Subcutaneous abdominal adipose tissue (tissue), 5 donors: ENCODE results near the gene SCT.

Experiments used
- H3K27ac ChIP-seq: one replicate; pipeline ENCODE4 v1.7.0; 2013; ENCODE audit warnings: low read depth, mild to moderate bottlenecking, inconsistent platforms, low read length, moderate library complexity
- H3K27me3 ChIP-seq, 5 donors: one replicate each; pipeline ENCODE4 v1.7.0; 2013; ENCODE audit warnings: low read length in 5 of 5, inconsistent platforms in 1 of 5; ENCODE audit not compliant: control insufficient read depth in 5 of 5, insufficient read depth in 4 of 5
- H3K36me3 ChIP-seq, 5 donors: one replicate each; pipeline ENCODE4 v1.7.0; 2013; ENCODE audit warnings: low read length in 5 of 5; ENCODE audit not compliant: control insufficient read depth in 5 of 5, insufficient read depth in 5 of 5
- H3K4me1 ChIP-seq, 5 donors: one replicate each; pipeline ENCODE4 v1.7.0; 2013; ENCODE audit warnings: low read length in 5 of 5, mild to moderate bottlenecking in 3 of 5, moderate library complexity in 1 of 5; ENCODE audit not compliant: control insufficient read depth in 5 of 5, insufficient read depth in 5 of 5
- H3K4me3 ChIP-seq, 5 donors: one replicate each; pipeline ENCODE4 v1.7.0; 2013; ENCODE audit warnings: low read length in 5 of 5, low read depth in 1 of 5
- H3K9ac ChIP-seq, 5 donors: one replicate each; pipeline ENCODE4 v1.7.0; 2013; ENCODE audit warnings: low read length in 5 of 5, mild to moderate bottlenecking in 4 of 5, moderate library complexity in 3 of 5
- H3K9me3 ChIP-seq, 5 donors: one replicate each; pipeline ENCODE4 v1.7.0; 2013; ENCODE audit warnings: low read length in 5 of 5; ENCODE audit not compliant: control insufficient read depth in 5 of 5
- donor health status: healthy.
- donor health status: healthy.
- donor health status: healthy.
- donor health status: healthy.
- donor health status: healthy.

The SCT gene

DNA sequence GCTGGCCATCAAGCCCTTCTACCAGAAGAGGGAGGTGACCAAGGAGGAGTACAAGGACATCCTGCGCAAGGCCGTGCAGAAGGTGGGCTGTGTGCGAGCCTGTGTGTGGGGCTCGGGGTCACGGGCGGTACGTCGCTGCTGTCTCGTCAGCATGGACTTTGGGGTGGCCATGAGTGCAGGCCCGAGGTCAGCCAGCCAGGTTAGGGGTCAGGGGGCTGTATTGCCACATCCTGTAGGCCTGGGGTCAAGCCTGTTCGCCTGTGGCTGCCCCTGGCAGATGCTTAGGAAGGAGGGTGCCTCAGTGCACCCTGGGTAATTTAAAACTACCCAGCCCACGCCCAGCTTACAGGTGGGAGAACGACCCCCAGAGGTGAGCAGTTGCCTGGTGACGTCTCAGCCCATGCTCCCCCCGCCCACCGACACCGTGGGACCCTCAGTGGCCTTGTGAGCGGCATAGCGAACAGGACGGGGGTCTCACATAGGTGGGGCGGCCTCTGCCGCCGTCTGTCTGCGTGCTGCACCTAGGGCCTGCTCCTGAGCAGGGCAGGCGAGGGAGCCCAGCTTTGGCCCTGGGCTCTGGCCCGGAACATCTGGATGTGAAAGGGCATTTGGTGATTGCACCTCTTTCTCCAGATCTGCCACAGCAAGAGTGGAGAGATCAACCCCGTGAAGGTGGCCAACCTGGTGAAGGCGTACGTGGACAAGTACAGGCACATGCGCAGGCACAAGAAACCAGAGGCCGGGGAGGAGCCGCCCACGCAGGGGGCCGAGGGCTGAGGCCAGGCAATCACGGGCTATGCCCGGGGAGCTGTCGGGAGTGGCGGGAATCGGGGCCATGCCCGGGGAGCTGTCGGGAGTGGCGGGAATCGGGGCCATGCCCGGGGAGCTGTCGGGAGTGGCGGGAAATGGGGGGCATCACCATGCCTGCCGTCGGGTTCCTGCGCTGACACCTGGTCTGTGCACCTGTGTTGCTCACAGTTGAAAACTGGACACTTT lies 15.7 kb downstream of the SCT start:
- Histone ChIP-seq H3K27me3 (no peaks in the 10 kb centered on the region), H3K27ac (no peak overlapping the region), H3K9ac (no peak overlapping the region), H3K4me3 (no peak overlapping the region), H3K4me1 (peaks cover 0 to 37% (median 22%) of the 10 kb centered on the region in 5 donors), H3K36me3 (peaks cover 0 to 76% (median 71%) of the 10 kb centered on the region in 5 donors), H3K9me3 (no peaks in the 10 kb centered on the region)

DNA sequence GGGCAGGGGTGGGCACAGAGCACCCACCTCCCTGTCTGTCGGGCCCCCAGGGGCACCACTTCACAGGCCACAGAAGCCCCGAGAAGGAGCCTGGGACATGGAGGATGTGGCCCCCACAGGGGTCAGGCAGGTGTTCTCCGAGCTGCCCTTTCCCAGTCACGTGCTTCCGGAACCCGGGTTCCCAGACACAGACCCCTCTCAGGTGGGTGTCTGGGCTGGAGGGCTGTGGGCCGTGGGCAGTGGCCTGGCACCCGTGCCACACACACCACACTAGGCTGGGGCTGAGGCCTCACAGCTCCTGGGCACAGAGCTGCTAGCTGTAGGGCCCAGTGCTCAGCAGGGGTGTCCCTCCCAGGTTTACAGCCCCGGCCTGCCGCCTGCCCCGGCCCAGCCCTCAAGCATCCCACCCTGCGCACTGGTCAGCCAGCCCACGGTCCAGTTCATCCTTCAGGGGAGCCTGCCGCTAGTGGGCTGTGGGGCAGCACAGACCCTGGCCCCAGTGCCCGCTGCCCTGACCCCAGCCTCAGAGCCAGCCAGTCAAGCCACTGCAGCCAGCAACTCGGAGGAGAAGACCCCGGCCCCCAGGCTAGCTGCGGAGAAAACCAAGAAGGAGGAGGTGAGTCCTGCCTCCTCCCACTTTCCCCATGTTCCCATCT lies 16.7 kb downstream of the SCT start:
- Histone ChIP-seq H3K27ac (no peak overlapping the region), H3K4me3 (no peak overlapping the region), H3K9me3 (no peaks in the 10 kb centered on the region), H3K4me1 (peaks cover 0 to 30% (median 17%) of the 10 kb centered on the region in 5 donors), H3K27me3 (no peaks in the 10 kb centered on the region), H3K9ac (no peak overlapping the region), H3K36me3 (peaks cover 0 to 86% (median 81%) of the 10 kb centered on the region in 5 donors)

DNA sequence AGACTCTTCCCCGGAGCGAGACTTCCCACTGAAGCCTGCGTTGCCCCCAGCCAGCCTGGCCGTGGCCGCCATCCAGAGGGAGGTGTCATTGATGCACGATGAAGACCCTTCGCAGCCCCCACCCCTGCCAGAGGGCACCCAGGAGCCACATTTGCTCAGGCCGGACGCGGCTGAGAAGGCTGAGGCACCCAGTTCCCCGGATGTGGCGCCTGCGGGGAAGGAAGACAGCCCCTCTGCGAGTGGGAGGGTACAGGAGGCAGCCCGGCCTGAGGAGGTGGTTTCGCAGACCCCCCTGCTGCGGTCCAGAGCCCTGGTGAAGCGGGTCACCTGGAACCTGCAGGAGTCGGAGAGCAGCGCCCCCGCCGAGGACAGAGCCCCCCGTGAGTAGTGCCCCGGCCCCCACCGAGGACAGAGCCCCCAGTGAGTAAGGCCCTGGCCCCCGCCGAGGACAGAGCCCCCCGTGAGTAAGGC lies 17.6 kb downstream of the SCT start:
- Histone ChIP-seq H3K27ac (no peak overlapping the region), H3K9ac (no peak overlapping the region), H3K36me3 (peaks cover 0 to 92% (median 90%) of the 10 kb centered on the region in 5 donors), H3K4me3 (no peak overlapping the region), H3K27me3 (no peaks in the 10 kb centered on the region), H3K9me3 (no peaks in the 10 kb centered on the region), H3K4me1 (peaks cover 0 to 21% (median 8%) of the 10 kb centered on the region in 5 donors)

GRCh38 chr11:608791-609251 lies 18.2 kb downstream of the SCT start:
- no peak overlapping the region for H3K9ac ChIP-seq
- no peaks in the 10 kb centered on the region for H3K27me3 ChIP-seq
- H3K4me1 ChIP-seq: peaks cover 0 to 16% (median 2%) of the 10 kb centered on the region in 5 donors
- H3K27ac ChIP-seq: no peak overlapping the region
- no peak overlapping the region for H3K4me3 ChIP-seq
- H3K36me3 ChIP-seq: peaks cover 0 to 96% (median 94%) of the 10 kb centered on the region in 5 donors
- no peaks in the 10 kb centered on the region for H3K9me3 ChIP-seq

DNA sequence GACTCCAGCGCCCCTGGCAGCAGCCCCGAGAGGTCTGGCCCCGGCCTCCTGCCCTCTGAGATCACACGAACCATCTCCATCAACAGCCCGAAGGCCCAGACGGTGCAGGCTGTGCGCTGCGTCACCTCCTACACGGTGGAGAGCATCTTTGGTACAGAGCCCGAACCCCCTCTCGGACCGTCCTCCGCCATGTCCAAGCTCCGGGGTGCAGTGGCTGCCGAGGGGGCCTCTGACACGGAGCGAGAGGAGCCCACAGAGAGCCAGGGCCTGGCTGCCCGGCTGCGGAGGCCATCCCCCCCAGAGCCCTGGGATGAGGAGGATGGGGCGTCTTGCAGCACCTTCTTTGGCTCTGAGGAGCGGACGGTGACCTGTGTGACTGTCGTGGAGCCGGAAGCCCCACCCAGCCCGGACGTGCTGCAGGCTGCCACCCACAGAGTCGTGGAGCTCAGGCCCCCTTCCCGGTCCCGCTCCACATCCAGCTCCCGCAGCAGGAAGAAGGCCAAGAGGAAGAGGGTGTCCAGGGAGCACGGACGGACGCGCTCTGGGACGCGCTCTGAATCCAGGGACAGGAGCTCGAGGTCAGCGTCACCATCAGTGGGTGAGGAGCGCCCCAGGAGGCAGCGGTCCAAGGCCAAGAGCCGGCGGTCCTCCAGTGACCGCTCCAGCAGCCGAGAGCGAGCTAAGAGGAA lies 18.9 kb downstream of the SCT start:
- Histone ChIP-seq H3K9me3 (no peaks in the 10 kb centered on the region), H3K36me3 (peaks cover 0 to 100% (median 96%) of the 10 kb centered on the region in 5 donors), H3K27ac (no peak overlapping the region), H3K4me3 (no peak overlapping the region), H3K9ac (no peak overlapping the region), H3K27me3 (no peaks in the 10 kb centered on the region), H3K4me1 (peaks cover 0 to 14% (median 0%) of the 10 kb centered on the region in 5 donors)

- no peaks in the 10 kb centered on the region for H3K27me3 ChIP-seq
- H3K4me1 ChIP-seq: peaks cover 0 to 14% (median 0%) of the 10 kb centered on the region in 5 donors
- no peaks in the 10 kb centered on the region for H3K9me3 ChIP-seq
- H3K27ac ChIP-seq: no peak overlapping the region
- no peak overlapping the region for H3K4me3 ChIP-seq
- no peak overlapping the region for H3K9ac ChIP-seq
- H3K36me3 ChIP-seq: peaks cover 0 to 100% (median 94%) of the 10 kb centered on the region in 5 donors
Measured at GRCh38 chr11:607020-607780, 19.8 kb downstream of the SCT start.

GRCh38 chr11:606245-606644 lies 20.7 kb downstream of the SCT start:
- Histone ChIP-seq H3K4me1 (peaks cover 0 to 14% (median 0%) of the 10 kb centered on the region in 5 donors), H3K4me3 (no peak overlapping the region), H3K36me3 (peaks cover 0 to 100% (median 93%) of the 10 kb centered on the region in 5 donors), H3K9me3 (no peaks in the 10 kb centered on the region), H3K9ac (no peak overlapping the region), H3K27ac (no peak overlapping the region), H3K27me3 (no peaks in the 10 kb centered on the region)

DNA sequence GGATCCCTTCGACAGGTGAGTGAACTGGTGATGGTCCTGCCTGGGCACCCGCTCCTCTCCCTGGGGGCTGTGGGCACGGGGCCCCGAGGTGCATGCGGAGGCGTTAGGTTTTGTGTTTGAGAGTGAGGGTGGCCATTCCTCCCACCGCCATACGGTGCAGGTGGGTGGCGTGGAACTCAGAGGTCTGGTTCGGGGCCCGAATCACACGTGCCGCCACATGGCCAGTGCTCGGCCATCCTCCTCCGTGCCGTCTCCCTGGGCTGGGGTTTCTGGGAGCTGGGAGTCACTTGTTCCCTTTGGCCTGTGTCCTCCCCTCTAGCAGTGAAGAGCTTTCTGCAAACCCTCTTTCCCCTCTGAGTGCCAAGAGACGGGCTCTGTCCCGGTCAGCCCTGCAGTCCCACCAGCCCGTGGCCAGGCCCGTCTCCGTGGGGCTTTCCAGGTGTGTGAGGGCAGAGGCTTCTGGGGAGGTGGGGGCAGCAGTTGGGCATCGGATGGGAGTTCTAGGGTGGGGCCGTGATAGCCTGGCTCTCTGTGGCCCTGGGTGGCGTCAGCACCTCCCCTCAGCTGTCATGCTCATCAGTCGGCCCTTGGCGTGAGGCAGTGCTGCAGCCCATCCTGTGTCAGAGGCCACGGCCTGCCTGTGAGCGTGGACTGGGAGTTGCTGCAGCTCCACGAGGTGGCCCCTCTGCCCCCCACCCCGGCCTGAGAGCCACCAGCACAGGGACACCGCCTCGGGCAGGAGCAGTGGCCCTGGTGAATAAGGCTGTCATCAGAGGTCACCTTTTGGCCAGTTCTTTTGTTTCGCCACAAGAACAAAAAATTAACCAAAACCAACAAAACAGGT lies 21.5 kb downstream of the SCT start:
- peaks cover 0 to 14% (median 0%) of the 10 kb centered on the region in 5 donors for H3K4me1 ChIP-seq
- peaks cover 0 to 97% (median 91%) of the 10 kb centered on the region in 5 donors for H3K36me3 ChIP-seq
- no peaks in the 10 kb centered on the region for H3K27me3 ChIP-seq
- H3K27ac ChIP-seq: no peak overlapping the region
- H3K9ac ChIP-seq: no peak overlapping the region
- no peak overlapping the region for H3K4me3 ChIP-seq
- H3K9me3 ChIP-seq: no peaks in the 10 kb centered on the region
